Endodermal cell (in vitro differentiated cells): ENCODE data around the gene SUGP1. TPM values are rescaled to one million over a fixed set of nuclear protein-coding genes. Genes with fewer than 3 reads are reported as not detected.

ENCODE experiments used
- DNase-seq: peaks from one replicate; pipeline ENCODE4 v3.0.0-alpha.2; 2017
- H3K27ac ChIP-seq: 2 replicates; pipeline ENCODE4 v1.5.1; 2013; ENCODE audit warnings: mild to moderate bottlenecking, low read depth, low read length, moderate library complexity
- H3K27me3 ChIP-seq: 2 replicates; pipeline ENCODE4 v1.6.1; 2013; ENCODE audit warnings: mild to moderate bottlenecking, low read length, moderate library complexity; ENCODE audit not compliant: insufficient read depth, control insufficient read depth, poor library complexity, severe bottlenecking
- H3K36me3 ChIP-seq: 2 replicates; pipeline ENCODE4 v1.7.0; 2013; ENCODE audit warnings: mild to moderate bottlenecking, low read length, moderate library complexity; ENCODE audit not compliant: control insufficient read depth, insufficient read depth
- H3K4me1 ChIP-seq: one replicate; pipeline ENCODE4 v1.7.0; 2013; ENCODE audit warnings: low read length; ENCODE audit not compliant: control insufficient read depth, insufficient read depth
- H3K4me3 ChIP-seq: 2 replicates; pipeline ENCODE4 v1.5.1; 2013; ENCODE audit warnings: mild to moderate bottlenecking, low read length, moderate library complexity
- H3K9ac ChIP-seq: 2 replicates; pipeline ENCODE4 v1.6.1; 2013; ENCODE audit warnings: mild to moderate bottlenecking, low read length, moderate library complexity; ENCODE audit not compliant: poor library complexity, severe bottlenecking; ENCODE audit errors: extremely low read depth
- H3K9me3 ChIP-seq: 2 replicates; pipeline ENCODE4 v1.6.1; 2013; ENCODE audit warnings: mild to moderate bottlenecking, low read length, moderate library complexity; ENCODE audit not compliant: control insufficient read depth
- H3K27ac Mint-ChIP-seq: 2 replicates; pipeline ENCODE4 v1.8.0; 2020; ENCODE audit warnings: mixed read lengths
- H3K27me3 Mint-ChIP-seq: 2 replicates; pipeline ENCODE4 v1.8.0; 2021; ENCODE audit warnings: mild to moderate bottlenecking, mixed read lengths; ENCODE audit not compliant: insufficient read depth
- H3K36me3 Mint-ChIP-seq: 2 replicates; pipeline ENCODE4 v1.8.0; 2020; ENCODE audit warnings: low read depth, mixed read lengths
- H3K4me1 Mint-ChIP-seq: 2 replicates; pipeline ENCODE4 v1.8.0; 2020; ENCODE audit warnings: mixed read lengths
- H3K4me3 Mint-ChIP-seq: 2 replicates; pipeline ENCODE4 v1.8.0; 2020; ENCODE audit warnings: mild to moderate bottlenecking, moderate library complexity, mixed read lengths
- H3K9me3 Mint-ChIP-seq: 2 replicates; pipeline ENCODE4 v1.8.0; 2020; ENCODE audit warnings: mild to moderate bottlenecking, mixed read lengths
- CTCF ChIP-seq: fragments of 200-600 bp; sonication (generic); conservative IDR thresholded peaks from 2 replicates; pipeline ENCODE4 v1.5.0; 2021; ENCODE audit warnings: antibody characterized with exemption, mild to moderate bottlenecking
- WGBS, 2 experiments: methylation state at CpG; one replicate each; pipeline versions ENCODE4 v1.1.5 to v1.1.7; 2013; ENCODE audit warnings: missing lambda C conversion rate in 2 of 2, mixed read lengths in 1 of 2; ENCODE audit not compliant: insufficient coverage in 1 of 2, insufficient read length in 1 of 2; 5-methylcytosine and 5-hydroxymethylcytosine counted together
- total RNA-seq, 2 donors: library from RNA; stranded (reverse); fragmentation: NEBNext Ultra II Directional in 1 of 2; extraction: Animal tissue kit (Norgen Biotek cat#: 25700) in 1 of 2; gene quantifications; 2 replicates in 1 of 2; 3 replicates in 1 of 2; pipeline ENCODE4 v1.2.1, GENCODE V29; 2021

Gene SUGP1
- total RNA-seq, 2 donors from 2014 or later, result 72.2 to 75.5 TPM

- Mint-ChIP-seq H3K9me3 (peaks cover 8% of the 10 kb centered on the region), H3K4me3 (no peak overlapping the region), H3K4me1 (peaks cover 7% of the 10 kb centered on the region), H3K36me3 (peaks cover 3% of the 10 kb centered on the region), H3K27me3 (peaks cover 70% of the 10 kb centered on the region), H3K27ac (no peak overlapping the region)
- Histone ChIP-seq H3K4me1 (no peaks in the 10 kb centered on the region), H3K27ac (no peak overlapping the region), H3K27me3 (peaks cover 40% of the 10 kb centered on the region), H3K4me3 (no peak overlapping the region), H3K9ac (no peak overlapping the region), H3K9me3 (no peaks in the 10 kb centered on the region), H3K36me3 (no peaks in the 10 kb centered on the region)
- WGBS, 2 experiments, result 91 to 100% methylated on average over 1 to 2 of the region's 2 CpGs
- TF ChIP-seq CTCF, result no peak
- peak; percentile 88 for DNase-seq
Observed at GRCh38 chr19:19259741-19260140, 60.6 kb downstream of the SUGP1 start.

- H3K4me1 Mint-ChIP-seq, result peaks cover 7% of the 10 kb centered on the region
- H3K9ac ChIP-seq, result no peak overlapping the region
- peaks cover 66% of the 10 kb centered on the region for H3K27me3 Mint-ChIP-seq
- TF ChIP-seq CTCF, result no peak
- H3K36me3 ChIP-seq, result no peaks in the 10 kb centered on the region
- peaks cover 8% of the 10 kb centered on the region for H3K9me3 Mint-ChIP-seq
- H3K4me3 Mint-ChIP-seq, result no peak overlapping the region
- no peak for DNase-seq
- H3K27ac Mint-ChIP-seq, result no peak overlapping the region
- H3K36me3 Mint-ChIP-seq, result peaks cover 3% of the 10 kb centered on the region
- H3K27me3 ChIP-seq, result peaks cover 42% of the 10 kb centered on the region
- no peak overlapping the region for H3K4me3 ChIP-seq
- H3K9me3 ChIP-seq, result no peaks in the 10 kb centered on the region
- 94 to 95% methylated on average over 35 to 41 of the region's 41 CpGs for WGBS, 2 experiments
- no peak overlapping the region for H3K27ac ChIP-seq
- H3K4me1 ChIP-seq, result no peaks in the 10 kb centered on the region
Observed at GRCh38 chr19:19258589-19259338, 61.5 kb downstream of the SUGP1 start.

- no peak for DNase-seq
- Mint-ChIP-seq H3K9me3 (peaks cover 8% of the 10 kb centered on the region), H3K4me3 (no peak overlapping the region), H3K36me3 (peaks cover 3% of the 10 kb centered on the region), H3K27ac (no peak overlapping the region), H3K27me3 (peaks cover 65% of the 10 kb centered on the region), H3K4me1 (peaks cover 7% of the 10 kb centered on the region)
- H3K9ac ChIP-seq, result no peak overlapping the region
- no peak overlapping the region for H3K27ac ChIP-seq
- no peak for TF ChIP-seq CTCF
- no peak overlapping the region for H3K4me3 ChIP-seq
- no peaks in the 10 kb centered on the region for H3K9me3 ChIP-seq
- H3K27me3 ChIP-seq, result peaks cover 36% of the 10 kb centered on the region
- 94 to 95% methylated on average over 43 to 72 of the region's 72 CpGs for WGBS, 2 experiments
- no peaks in the 10 kb centered on the region for H3K36me3 ChIP-seq
- no peaks in the 10 kb centered on the region for H3K4me1 ChIP-seq
Observed at GRCh38 chr19:19257836-19258588, 62.3 kb downstream of the SUGP1 start.
